Measurements from ENCODE around the gene ZRANB1. TPM values are rescaled to one million over a fixed set of nuclear protein-coding genes. Genes with fewer than 3 reads are reported as not detected.
A peak's percentile ranks its signal among the peaks of the same experiment; 100 is the strongest.

The ZRANB1 gene
- total and polyA plus RNA-seq, 2 of the 13 experiments (the other 11 are each of a cell fraction or from before 2014, with no cell fraction given), result 10.3 to 19.6 TPM

GRCh38 chr10:125000366-125001312, 58.7 kb downstream of the ZRANB1 start (continued):
- TF ChIP-seq ZBTB33 (CRISPR knock-in tag; IDR thresholded peaks at IDR 0.05) (no peak), MAFF (IDR thresholded peaks at IDR 0.05; ENCODE audit: low read depth, low read length) (no peak), ZFY (CRISPR knock-in tag; IDR thresholded peaks at IDR 0.05) (peak; percentile 27; the same call in 1 of the 2 replicates), CTCF (CRISPR knock-in tag; IDR thresholded peaks at IDR 0.05) (peak; percentile 35), GPBP1L1 (CRISPR knock-in tag; IDR thresholded peaks at IDR 0.05) (no peak), ZFX (CRISPR knock-in tag; IDR thresholded peaks at IDR 0.05; ENCODE audit: low read depth) (peak; percentile 46)

Data from HepG2 (cell line).